Measurements from ENCODE around the gene CCR6. TPM values are rescaled to one million over a fixed set of nuclear protein-coding genes. Genes with fewer than 3 reads are reported as not detected.

Gene CCR6
- total and polyA plus RNA-seq, 2 of the 13 experiments (the other 11 are each of a cell fraction or from before 2014, with no cell fraction given): 4.5 to 8.7 TPM

- no peak overlapping the region for H3K4me3 ChIP-seq (replicated peaks in 1 of 3; ENCODE audit: insufficient read depth in 1 of 3, low read depth in 2 of 3, low read length in 3 of 3)
Measured at GRCh38 chr6:167092672-167093339, 30.1 kb upstream of the CCR6 start.

More at GRCh38 chr6:167092672-167093339, 30.1 kb upstream of the CCR6 start:
- in situ Hi-C loops (cut with HindIII; ENCODE audit: extremely low pct_ligation_motif_present, low pct_unique_long_range_greater_than_20kb) (no loop called here), intact Hi-C loops (cut with micrococcal nuclease; ENCODE audit: unreplicated experiment) (no loop called here)
- H3K9ac ChIP-seq (ENCODE audit: insufficient read depth, low read depth, low read length): no peak overlapping the region
- H3K9me3 ChIP-seq (ENCODE audit: low read length): 0 out of 2 replicates have a peak, but pooled peaks cover under 1% of the 10 kb centered on the region
- no peak overlapping the region for H2AFZ ChIP-seq (ENCODE audit: low read length)
- ChIA-PET CTCF (ENCODE audit: low intra/inter-chr PET ratio, low total read pairs) (no interaction called here), POLR2A (no interaction called here)
- no peak overlapping the region for H3K4me2 ChIP-seq (ENCODE audit: low read depth, low read length)
- no peaks in the 10 kb centered on the region for H3K79me2 ChIP-seq (ENCODE audit: insufficient read depth, low read length)
- BruUV-seq (replicated peaks): no TSS peak
- no peak overlapping the region for H3K27ac ChIP-seq (ENCODE audit: extremely low read length, insufficient read depth, low read length)
- FAIRE-seq: no peak
- no peak for TF ChIP-seq SOX6 (IDR thresholded peaks at IDR 0.05)
- no peak for TF ChIP-seq SOX6 (CRISPR knock-in tag; IDR thresholded peaks at IDR 0.05)
- no peak for TF ChIP-seq SPEN (CRISPR knock-in tag; IDR thresholded peaks at IDR 0.05; ENCODE audit: low read depth)
- TF ChIP-seq FOXA1 (IDR thresholded peaks at IDR 0.05): no peak
- no peak for TF ChIP-seq FOXA1 (CRISPR knock-in tag; IDR thresholded peaks at IDR 0.05)
- TF ChIP-seq JDP2 (CRISPR knock-in tag; IDR thresholded peaks at IDR 0.05; ENCODE audit: borderline replicate concordance): no peak
- TF ChIP-seq CEBPZ (IDR thresholded peaks at IDR 0.05; ENCODE audit: low read length): no peak
- TF ChIP-seq MAF1 (CRISPR knock-in tag; IDR thresholded peaks at IDR 0.05; ENCODE audit: borderline replicate concordance): no peak
- TF ChIP-seq ZFY (CRISPR knock-in tag; IDR thresholded peaks at IDR 0.05): no peak
- no peak for TF ChIP-seq JARID2 (CRISPR knock-in tag; IDR thresholded peaks at IDR 0.05; ENCODE audit: insufficient replicate concordance)
- TF ChIP-seq CSRNP1 (CRISPR knock-in tag; IDR thresholded peaks at IDR 0.05): no peak
- no peak for TF ChIP-seq ATF5 (CRISPR knock-in tag; IDR thresholded peaks at IDR 0.05; ENCODE audit: low read depth)
- no peak for TF ChIP-seq DR1 (CRISPR knock-in tag; IDR thresholded peaks at IDR 0.05)
- ATAC-seq: no peak
- WGBS (ENCODE audit: low lambda C conversion rate): 54% methylated on average over 16 of the region's 16 CpGs
- no peak for DNase-seq (ENCODE audit: low spot score)
- no peaks in the 10 kb centered on the region for H4K20me1 ChIP-seq (ENCODE audit: insufficient read depth, low read length)
- peaks cover 11% of the 10 kb centered on the region for H3K4me1 ChIP-seq (ENCODE audit: insufficient read depth, low read length)
- peaks cover 3 to 14% of the 10 kb centered on the region in 2 experiments; a peak in 4 of 5 replicates for H3K27me3 ChIP-seq (ENCODE audit: control insufficient read depth in 1 of 2, insufficient read depth in 2 of 2, low read length in 2 of 2)
- no peaks in the 10 kb centered on the region for H3K36me3 ChIP-seq (replicated peaks in 1 of 2; ENCODE audit: control insufficient read depth in 1 of 2, insufficient read depth in 2 of 2, low read length in 2 of 2)

Data from HepG2 (cell line).